WI38 (cell line): ENCODE results near the gene SLC38A1.

Experiments used
- H3K4me3 ChIP-seq: 2 replicates; pipeline ENCODE4 v1.5.1; 2011; ENCODE audit warnings: low read depth, mild to moderate bottlenecking, control low read depth, low read length
- TF ChIP-seq, protein P1 (sequence below): IDR thresholded peaks from 2 replicates; pipeline ENCODE4 v1.5.1; 2012; ENCODE audit warnings: low read depth, mild to moderate bottlenecking, control low read depth, low read length

SLC38A1 gene

DNA sequence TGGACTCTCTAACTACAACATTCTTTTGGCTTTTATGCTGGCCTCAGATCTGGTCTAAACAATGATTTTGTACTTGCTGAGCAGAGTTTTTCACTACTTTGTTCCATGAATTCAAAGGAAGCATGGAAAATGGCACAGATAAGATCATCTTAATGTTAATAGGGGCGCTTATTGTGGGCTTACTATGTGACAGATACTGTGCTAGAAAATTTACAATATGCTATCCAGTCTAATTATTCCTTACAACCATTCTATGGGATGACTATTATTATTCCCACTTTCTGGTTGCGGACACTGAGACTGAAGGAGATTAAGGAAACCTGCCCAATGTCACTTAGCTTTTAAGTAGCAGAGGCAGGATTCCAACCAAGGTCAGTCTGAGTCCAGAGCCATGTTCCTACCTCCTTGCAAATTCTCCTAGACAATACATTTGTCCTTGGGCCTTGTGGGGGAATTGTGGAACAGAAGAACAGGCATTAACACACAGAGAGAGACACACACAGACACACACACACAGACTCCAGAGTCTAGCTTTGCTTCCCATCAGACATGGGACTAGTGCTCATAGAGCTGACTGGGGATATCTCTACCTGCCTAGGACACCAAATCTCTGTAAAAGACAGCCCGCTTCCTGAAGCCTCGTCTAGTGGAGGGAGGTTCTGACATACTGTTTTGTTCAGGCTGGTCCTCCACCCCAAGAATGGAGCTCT, 107.7 kb downstream of the SLC38A1 start:
- TF ChIP-seq, protein P1, sequence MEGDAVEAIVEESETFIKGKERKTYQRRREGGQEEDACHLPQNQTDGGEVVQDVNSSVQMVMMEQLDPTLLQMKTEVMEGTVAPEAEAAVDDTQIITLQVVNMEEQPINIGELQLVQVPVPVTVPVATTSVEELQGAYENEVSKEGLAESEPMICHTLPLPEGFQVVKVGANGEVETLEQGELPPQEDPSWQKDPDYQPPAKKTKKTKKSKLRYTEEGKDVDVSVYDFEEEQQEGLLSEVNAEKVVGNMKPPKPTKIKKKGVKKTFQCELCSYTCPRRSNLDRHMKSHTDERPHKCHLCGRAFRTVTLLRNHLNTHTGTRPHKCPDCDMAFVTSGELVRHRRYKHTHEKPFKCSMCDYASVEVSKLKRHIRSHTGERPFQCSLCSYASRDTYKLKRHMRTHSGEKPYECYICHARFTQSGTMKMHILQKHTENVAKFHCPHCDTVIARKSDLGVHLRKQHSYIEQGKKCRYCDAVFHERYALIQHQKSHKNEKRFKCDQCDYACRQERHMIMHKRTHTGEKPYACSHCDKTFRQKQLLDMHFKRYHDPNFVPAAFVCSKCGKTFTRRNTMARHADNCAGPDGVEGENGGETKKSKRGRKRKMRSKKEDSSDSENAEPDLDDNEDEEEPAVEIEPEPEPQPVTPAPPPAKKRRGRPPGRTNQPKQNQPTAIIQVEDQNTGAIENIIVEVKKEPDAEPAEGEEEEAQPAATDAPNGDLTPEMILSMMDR: no peak
- no peak overlapping the region for H3K4me3 ChIP-seq

- TF ChIP-seq, protein P1: no peak
- H3K4me3 ChIP-seq: no peak overlapping the region
Measured at GRCh38 chr12:46160101-46160980, 108.5 kb downstream of the SLC38A1 start.

GRCh38 chr12:46159309-46159901, 109.4 kb downstream of the SLC38A1 start:
- TF ChIP-seq, protein P1: no peak
- no peak overlapping the region for H3K4me3 ChIP-seq

- H3K4me3 ChIP-seq: no peak overlapping the region
- TF ChIP-seq, protein P1: no peak
Measured at GRCh38 chr12:46158501-46158900, 110.3 kb downstream of the SLC38A1 start.

DNA sequence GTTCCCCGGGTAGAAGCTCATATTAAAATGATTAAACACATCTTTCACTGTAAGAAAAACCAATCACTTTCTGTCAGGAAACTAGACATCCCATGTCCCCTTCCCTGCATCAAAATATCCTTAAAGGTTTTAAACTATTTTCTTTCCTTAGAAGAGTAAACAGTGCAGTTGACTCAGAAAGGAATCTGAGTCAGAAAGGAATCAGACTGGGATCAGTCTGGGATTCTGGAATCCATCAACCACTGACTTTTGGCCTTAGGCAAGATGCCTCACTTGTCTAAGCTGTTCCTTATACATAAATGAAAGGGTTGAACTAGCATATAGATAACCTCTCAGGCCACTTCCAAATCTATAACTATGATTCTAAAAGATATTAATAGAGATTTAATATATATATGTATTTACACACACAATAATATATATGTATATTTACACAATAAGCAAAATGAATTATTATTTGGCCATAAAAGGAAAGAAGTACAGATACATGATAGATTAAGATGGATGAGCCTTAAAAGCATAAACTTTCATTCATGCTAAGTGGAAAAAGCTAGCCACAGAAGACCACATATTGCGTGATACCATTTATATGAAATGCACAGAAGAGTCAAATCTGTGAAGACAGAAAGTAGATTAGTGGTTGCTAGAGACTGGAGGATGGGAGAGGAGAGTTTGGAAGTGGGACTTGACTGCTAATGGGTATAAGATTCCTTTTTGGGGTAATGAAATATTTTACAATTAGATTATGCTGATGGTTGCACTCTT, 114.4 kb downstream of the SLC38A1 start:
- TF ChIP-seq, protein P1: no peak
- no peak overlapping the region for H3K4me3 ChIP-seq

GRCh38 chr12:46153268-46153872, 115.5 kb downstream of the SLC38A1 start:
- no peak overlapping the region for H3K4me3 ChIP-seq
- TF ChIP-seq, protein P1: peak; percentile 13; the same call in 1 of the 2 replicates
